H1 (cell line): ENCODE measurements around the gene PLCB1. TPM values are rescaled to one million over a fixed set of nuclear protein-coding genes. Genes with fewer than 3 reads are reported as not detected.
"Not testable (repeated sequence)": the region's sequence is repeated elsewhere in the genome, so short reads cannot be mapped to it uniquely, and the experiment has no call there.

ENCODE experiments used
- CTCF ChIA-PET: fragments of 300-600 bp; sonication (Branson Sonifier 250); formaldehyde crosslinking; loops from one replicate; lab custom pipeline; 2021; ENCODE audit not compliant: partially characterized antibody; lab: Charles Lee
- POLR2A ChIA-PET: fragments of 300-600 bp; sonication (Branson Sonifier 250); formaldehyde crosslinking; loops from one replicate; lab custom pipeline; 2021; ENCODE audit warnings: inconsistent platforms; ENCODE audit not compliant: partially characterized antibody; lab: Charles Lee
- DNase-seq, 2 experiments: peaks; one replicate each; pipeline versions ENCODE4 v3.0.0 to v3.0.0-alpha.2; 2010 to 2022; ENCODE audit warnings: low spot score in 2 of 2, low read depth in 1 of 2, mixed read lengths in 1 of 2
- FAIRE-seq: peaks from 2 replicates; lab custom pipeline; 2011; peaks lifted over from hg19 to GRCh38; lab: Jason Lieb, UNC
- H2AFZ ChIP-seq: 2 replicates; pipeline ENCODE4 v1.8.1; 2012; ENCODE audit warnings: low read length, inconsistent platforms
- H2AK5ac ChIP-seq: 2 replicates; pipeline ENCODE4 v1.6.1; 2013; ENCODE audit warnings: low read depth, low read length
- H2BK120ac ChIP-seq: replicated peaks from 2 replicates; pipeline ENCODE3; 2013; ENCODE audit warnings: low read depth, low read length, inconsistent platforms
- H2BK12ac ChIP-seq: 2 replicates; pipeline ENCODE4 v1.6.1; 2013; ENCODE audit warnings: low read depth, low read length
- H2BK15ac ChIP-seq: 2 replicates; pipeline ENCODE4 v1.6.1; 2013; ENCODE audit warnings: low read length
- H2BK20ac ChIP-seq: 2 replicates; pipeline ENCODE4 v1.6.1; 2013; ENCODE audit warnings: low read length
- H2BK5ac ChIP-seq: 2 replicates; pipeline ENCODE4 v1.6.1; 2013; ENCODE audit warnings: low read depth, low read length
- H3K14ac ChIP-seq: 2 replicates; pipeline ENCODE4 v1.6.1; 2013; ENCODE audit warnings: inconsistent platforms; ENCODE audit not compliant: insufficient read length
- H3K18ac ChIP-seq: 2 replicates; pipeline ENCODE4 v1.6.1; 2013; ENCODE audit warnings: low read length; ENCODE audit errors: extremely low read depth
- H3K23ac ChIP-seq: 2 replicates; pipeline ENCODE4 v1.6.1; 2013; ENCODE audit warnings: inconsistent platforms; ENCODE audit not compliant: insufficient read length
- H3K23me2 ChIP-seq: 2 replicates; pipeline ENCODE4 v1.6.1; 2013; ENCODE audit warnings: low read depth, low read length
- H3K27ac ChIP-seq: 2 replicates; pipeline ENCODE4 v1.6.1; 2011; ENCODE audit warnings: low read depth, low read length, inconsistent platforms
- H3K27me3 ChIP-seq, 4 experiments: replicated peaks in 1 of 4; 1 replicate in 1 of 4; 2 replicates in 3 of 4; pipeline versions ENCODE4 v1.6.1 to v1.8.1; 2011 to 2013; ENCODE audit warnings: low read length in 3 of 4, mild to moderate bottlenecking in 3 of 4, inconsistent platforms in 2 of 4, mixed read lengths in 2 of 4, moderate library complexity in 1 of 4; ENCODE audit not compliant: control insufficient read depth in 3 of 4, insufficient read depth in 3 of 4; ENCODE audit errors: extremely low read depth in 1 of 4
- H3K36me3 ChIP-seq, 4 experiments: 2 replicates each; pipeline versions ENCODE4 v1.6.1 to v1.8.1; 2011 to 2013; ENCODE audit warnings: mild to moderate bottlenecking in 4 of 4, low read length in 3 of 4, moderate library complexity in 2 of 4, control low read depth in 1 of 4, inconsistent platforms in 1 of 4; ENCODE audit not compliant: insufficient read depth in 4 of 4, control insufficient read depth in 2 of 4
- H3K4ac ChIP-seq: replicated peaks from 2 replicates; pipeline ENCODE3; 2013; ENCODE audit warnings: low read length, low read depth, mixed read lengths, inconsistent platforms; ENCODE audit not compliant: insufficient read length
- H3K4me1 ChIP-seq, 4 experiments: replicated peaks in 1 of 4; 1 replicate in 1 of 4; 2 replicates in 3 of 4; pipeline versions ENCODE4 v1.6.1 to v1.8.1; 2011 to 2013; ENCODE audit warnings: low read length in 3 of 4, inconsistent platforms in 2 of 4, mixed read lengths in 1 of 4; ENCODE audit not compliant: insufficient read depth in 4 of 4, control insufficient read depth in 3 of 4
- H3K4me2 ChIP-seq, 2 experiments: 2 replicates each; pipeline versions ENCODE4 v1.6.1 to v1.8.1; 2011 to 2013; ENCODE audit warnings: low read depth in 2 of 2, low read length in 2 of 2, control low read depth in 1 of 2, inconsistent platforms in 1 of 2, mild to moderate bottlenecking in 1 of 2; ENCODE audit not compliant: insufficient read depth in 1 of 2
- H3K4me3 ChIP-seq, 4 experiments: fragments of 200-600, 300-600 bp in 1 of 4; sonication (generic), shearing (Covaris generic), sonication (Bioruptor Twin) in 1 of 4; 2 replicates each; pipeline versions ENCODE4 v1.5.1 to v1.8.1; 2011 to 2016; ENCODE audit warnings: low read length in 4 of 4, low read depth in 3 of 4, control low read depth in 2 of 4, inconsistent platforms in 2 of 4, mild to moderate bottlenecking in 2 of 4, mixed read lengths in 1 of 4, moderate library complexity in 1 of 4; ENCODE audit not compliant: insufficient read depth in 2 of 4; ENCODE audit errors: extremely low read depth in 1 of 4
- H3K56ac ChIP-seq: replicated peaks from 2 replicates; pipeline ENCODE3; 2013; ENCODE audit warnings: low read depth, mild to moderate bottlenecking, mixed read lengths, low read length, inconsistent platforms; ENCODE audit not compliant: insufficient read length
- H3K79me1 ChIP-seq: 2 replicates; pipeline ENCODE4 v1.6.1; 2013; ENCODE audit warnings: low read depth, low read length, control low read depth
- H3K79me2 ChIP-seq, 2 experiments: 2 replicates each; pipeline versions ENCODE4 v1.6.1 to v1.8.1; 2012 to 2013; ENCODE audit warnings: low read length in 2 of 2, mild to moderate bottlenecking in 2 of 2, inconsistent platforms in 1 of 2; ENCODE audit not compliant: insufficient read depth in 2 of 2, control insufficient read depth in 1 of 2
- H3K9ac ChIP-seq, 4 experiments: replicated peaks in 1 of 4; 1 replicate in 1 of 4; 2 replicates in 3 of 4; pipeline versions ENCODE4 v1.6.1 to v1.8.1; 2011 to 2013; ENCODE audit warnings: low read depth in 3 of 4, low read length in 3 of 4, control low read depth in 2 of 4, mild to moderate bottlenecking in 2 of 4, moderate library complexity in 2 of 4, inconsistent platforms in 1 of 4; ENCODE audit errors: extremely low read depth in 1 of 4
- H3K9me3 ChIP-seq, 2 experiments: 2 replicates each; pipeline versions ENCODE4 v1.6.1 to v1.8.1; 2012 to 2013; ENCODE audit warnings: mild to moderate bottlenecking in 2 of 2, moderate library complexity in 2 of 2, control low read depth in 1 of 2, inconsistent platforms in 1 of 2, low read depth in 1 of 2, low read length in 1 of 2, mixed read lengths in 1 of 2; ENCODE audit not compliant: insufficient read depth in 2 of 2
- H4K20me1 ChIP-seq, 2 experiments: replicated peaks in 1 of 2; 2 replicates each; pipeline versions ENCODE3 to v1.8.1; 2011 to 2013; ENCODE audit warnings: inconsistent platforms in 2 of 2, low read length in 2 of 2, mild to moderate bottlenecking in 1 of 2; ENCODE audit not compliant: insufficient read depth in 2 of 2, control insufficient read depth in 1 of 2
- H4K5ac ChIP-seq: 2 replicates; pipeline ENCODE4 v1.6.1; 2013; ENCODE audit warnings: low read length, low read depth, mixed read lengths, inconsistent platforms; ENCODE audit not compliant: insufficient read length
- H4K8ac ChIP-seq: 2 replicates; pipeline ENCODE4 v1.8.0; 2013; ENCODE audit warnings: mild to moderate bottlenecking, moderate library complexity, low read length, inconsistent platforms; ENCODE audit not compliant: insufficient read depth; ENCODE audit errors: extremely low read depth
- H4K91ac ChIP-seq: replicated peaks from 2 replicates; pipeline ENCODE3; 2013; ENCODE audit warnings: low read length, mixed read lengths, inconsistent platforms; ENCODE audit not compliant: insufficient read length
- WGBS, 2 experiments: shearing (Covaris generic) in 1 of 2; methylation state at CpG; one replicate each; pipeline versions ENCODE4 v1.1.6 to v1.1.7; 2013 to 2015; ENCODE audit warnings: low lambda C conversion rate in 2 of 2, mixed read lengths in 2 of 2, inconsistent platforms in 1 of 2, low coverage in 1 of 2, missing lambda C conversion rate in 1 of 2; ENCODE audit not compliant: insufficient replicate concordance in 2 of 2, insufficient coverage in 1 of 2, insufficient read length in 1 of 2; ENCODE audit errors: extremely low coverage in 1 of 2, missing lambda C conversion rate in 1 of 2; 5-methylcytosine and 5-hydroxymethylcytosine counted together
- polyA plus RNA-seq, 7 experiments: library from polyadenylated mRNA; depleted of rRNA in 3 of 7; stranded (reverse) in 5 of 7; unstranded in 2 of 7; fragments of >200 nt in 5 of 7; fragments of 200-250 nt in 2 of 7; gene quantifications; 1 replicate in 5 of 7; 2 replicates in 1 of 7; 4 replicates in 1 of 7; pipeline versions ENCODE4 v1.2.1 to v1.2.3, GENCODE V29; 2011 to 2013; ENCODE audit warnings: missing spikeins in 2 of 7, mixed read lengths in 2 of 7
- total RNA-seq: library from RNA; stranded (reverse); fragmentation: NEBNext Ultra II Directional; extraction: Animal tissue kit (Norgen Biotek cat#: 25700); gene quantifications from 2 replicates; pipeline ENCODE4 v1.2.1, GENCODE V29; 2021

The PLCB1 gene
- total and polyA plus RNA-seq, 2 of the 8 experiments (the other 6 are each of a cell fraction or from before 2014, with no cell fraction given), result 2.6 to 9.1 TPM

DNA sequence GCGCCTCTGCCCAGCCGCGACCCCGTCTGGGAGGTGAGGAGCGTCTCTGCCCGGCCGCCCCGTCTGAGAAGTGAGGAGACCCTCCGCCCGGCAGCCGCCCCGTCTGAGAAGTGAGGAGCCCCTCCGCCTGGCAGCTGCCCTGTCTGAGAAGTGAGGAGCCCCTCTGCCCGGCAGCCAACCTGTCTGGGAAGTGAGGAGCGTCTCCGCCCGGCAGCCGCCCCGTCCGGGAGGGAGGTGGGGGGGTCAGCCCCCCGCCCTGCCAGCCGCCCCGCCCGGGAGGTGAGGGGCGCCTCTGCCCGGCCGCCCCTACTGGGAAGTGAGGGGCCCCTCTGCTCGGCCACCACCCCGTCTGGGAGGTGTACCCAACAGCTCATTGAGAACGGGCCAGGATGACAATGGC is 512.4 kb downstream of the PLCB1 start:
- H2BK12ac ChIP-seq, H2AFZ ChIP-seq, H3K23ac ChIP-seq, H4K8ac ChIP-seq, H3K9me3 ChIP-seq, H3K4me3 ChIP-seq, H3K4ac ChIP-seq, H2BK15ac ChIP-seq, H2BK5ac ChIP-seq, H3K79me2 ChIP-seq, H3K14ac ChIP-seq, H4K20me1 ChIP-seq, POLR2A ChIA-PET, H3K4me2 ChIP-seq, H3K18ac ChIP-seq, H3K27ac ChIP-seq, H2BK20ac ChIP-seq, H4K5ac ChIP-seq, H4K91ac ChIP-seq, DNase-seq, H3K36me3 ChIP-seq, H3K56ac ChIP-seq, CTCF ChIA-PET, H3K23me2 ChIP-seq, H3K79me1 ChIP-seq, H3K9ac ChIP-seq, H2BK120ac ChIP-seq, H3K27me3 ChIP-seq, H2AK5ac ChIP-seq, FAIRE-seq, H3K4me1 ChIP-seq: not testable (repeated sequence)
- WGBS, 2 experiments, result no CpG with 5 or more reads among the region's 30 CpGs
